EH (cell line): ENCODE results near the gene RANBP3.
"Not testable (repeated sequence)": the region's sequence is repeated elsewhere in the genome, so short reads cannot be mapped to it uniquely, and the experiment has no call there.

Experiments
- DNase-seq: peaks from one replicate; pipeline ENCODE4 v3.0.0-alpha.2; 2015; ENCODE audit warnings: low read depth

The RANBP3 gene, protein sequence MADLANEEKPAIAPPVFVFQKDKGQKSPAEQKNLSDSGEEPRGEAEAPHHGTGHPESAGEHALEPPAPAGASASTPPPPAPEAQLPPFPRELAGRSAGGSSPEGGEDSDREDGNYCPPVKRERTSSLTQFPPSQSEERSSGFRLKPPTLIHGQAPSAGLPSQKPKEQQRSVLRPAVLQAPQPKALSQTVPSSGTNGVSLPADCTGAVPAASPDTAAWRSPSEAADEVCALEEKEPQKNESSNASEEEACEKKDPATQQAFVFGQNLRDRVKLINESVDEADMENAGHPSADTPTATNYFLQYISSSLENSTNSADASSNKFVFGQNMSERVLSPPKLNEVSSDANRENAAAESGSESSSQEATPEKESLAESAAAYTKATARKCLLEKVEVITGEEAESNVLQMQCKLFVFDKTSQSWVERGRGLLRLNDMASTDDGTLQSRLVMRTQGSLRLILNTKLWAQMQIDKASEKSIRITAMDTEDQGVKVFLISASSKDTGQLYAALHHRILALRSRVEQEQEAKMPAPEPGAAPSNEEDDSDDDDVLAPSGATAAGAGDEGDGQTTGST

DNA sequence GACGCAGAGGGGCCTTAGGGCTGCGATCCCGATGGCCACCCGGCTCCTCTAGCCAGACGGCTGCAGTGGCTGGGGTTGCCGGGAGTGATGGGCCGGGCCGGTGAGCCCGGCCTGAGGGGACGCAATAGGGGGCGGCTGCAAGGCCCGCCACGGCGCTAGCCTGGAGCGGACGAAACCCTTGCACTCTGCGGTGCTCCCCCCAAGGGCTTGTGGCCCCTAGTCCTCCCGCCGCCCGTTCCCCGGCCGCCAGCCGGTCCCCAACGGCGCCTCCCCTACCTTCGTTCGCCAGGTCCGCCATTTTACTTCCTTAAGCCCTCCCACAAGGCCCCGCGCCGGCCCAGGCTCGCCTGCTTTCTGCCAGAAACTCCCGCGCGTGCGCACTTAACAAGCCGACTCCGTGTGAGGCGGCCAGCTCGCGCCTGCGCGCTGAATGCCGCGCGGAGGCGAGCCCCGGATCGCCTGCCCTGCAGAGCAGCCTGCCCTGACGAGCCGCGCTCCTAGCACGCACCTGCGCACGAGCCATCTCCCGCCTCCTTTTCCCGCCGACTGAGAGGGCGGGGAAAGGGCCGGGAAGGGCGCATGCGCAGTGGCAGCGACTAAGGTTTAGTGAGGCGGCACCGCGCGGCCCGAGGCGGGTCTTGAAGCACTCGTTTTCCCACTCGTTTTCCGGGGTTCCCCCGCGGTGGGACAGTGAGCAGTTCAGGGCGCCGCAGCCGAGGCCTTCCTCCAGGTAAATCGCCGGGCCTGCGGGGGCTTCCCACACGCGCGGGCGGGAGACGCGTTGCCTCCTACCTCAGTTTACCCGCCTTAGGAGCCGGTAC lies at the start of gene RANBP3:
TSS of gene RANBP3 (minus strand) at position 356 of the 821 bp plus-strand sequence. CDS start at position 298, 58 bp downstream.
- DNase-seq = peak; percentile 99

DNA sequence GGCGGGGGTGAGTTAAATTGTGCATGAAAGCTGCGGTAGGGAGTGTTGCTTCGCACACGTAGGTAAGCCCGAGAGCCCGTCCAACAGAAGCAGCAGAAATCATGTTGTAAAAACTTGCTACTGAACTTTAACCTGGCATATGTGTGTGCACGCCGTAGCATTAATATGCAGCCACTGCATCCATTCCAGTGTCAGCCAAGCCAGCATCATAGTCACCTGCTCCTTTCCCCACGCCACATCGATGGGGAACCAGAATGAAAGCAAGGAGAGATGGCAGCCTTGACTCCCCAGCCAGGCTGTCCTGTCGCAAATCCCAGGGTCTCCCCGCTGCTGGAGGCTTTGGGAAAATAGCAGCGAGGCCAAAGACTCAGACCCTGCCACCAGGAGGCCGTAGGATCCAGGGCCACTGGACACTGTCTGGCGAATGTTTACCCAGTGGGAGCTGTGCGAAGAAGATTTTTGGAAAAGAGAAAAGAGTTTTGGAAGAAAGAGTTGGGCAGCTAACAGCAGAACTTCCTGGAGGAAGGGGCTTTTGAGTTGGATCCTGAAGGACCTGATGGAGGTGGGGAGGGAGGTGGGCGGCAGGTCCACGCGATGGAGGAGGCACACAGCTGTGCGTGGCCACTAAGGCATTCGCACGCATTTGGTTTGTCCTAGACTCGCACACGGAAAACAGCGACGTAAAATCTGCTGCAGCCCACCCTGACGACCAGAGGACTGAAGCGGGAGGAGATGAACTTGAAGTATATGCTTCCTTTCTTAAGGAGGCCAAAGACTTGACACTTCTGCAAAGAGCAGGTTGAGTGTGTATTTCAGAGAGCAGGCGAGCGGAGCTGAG lies 48.7 kb upstream of the RANBP3 start:
- DNase-seq = no peak

DNA sequence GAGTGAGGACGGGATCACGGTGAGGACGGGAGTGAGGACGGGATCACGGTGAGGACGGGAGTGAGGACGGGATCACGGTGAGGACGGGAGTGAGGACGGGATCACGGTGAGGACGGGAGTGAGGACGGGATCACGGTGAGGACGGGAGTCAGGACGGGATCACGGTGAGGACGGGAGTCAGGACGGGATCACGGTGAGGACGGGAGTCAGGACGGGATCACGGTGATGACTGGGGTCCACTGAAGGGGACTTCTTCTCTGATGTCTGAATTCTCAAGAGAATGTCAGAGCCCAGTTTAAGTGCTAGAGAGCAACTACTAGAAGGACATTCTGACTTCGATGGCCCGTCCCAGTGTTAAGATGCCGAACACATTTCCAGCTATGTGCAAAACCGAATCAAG lies 46.8 kb upstream of the RANBP3 start:
- not testable (repeated sequence) for DNase-seq

DNA sequence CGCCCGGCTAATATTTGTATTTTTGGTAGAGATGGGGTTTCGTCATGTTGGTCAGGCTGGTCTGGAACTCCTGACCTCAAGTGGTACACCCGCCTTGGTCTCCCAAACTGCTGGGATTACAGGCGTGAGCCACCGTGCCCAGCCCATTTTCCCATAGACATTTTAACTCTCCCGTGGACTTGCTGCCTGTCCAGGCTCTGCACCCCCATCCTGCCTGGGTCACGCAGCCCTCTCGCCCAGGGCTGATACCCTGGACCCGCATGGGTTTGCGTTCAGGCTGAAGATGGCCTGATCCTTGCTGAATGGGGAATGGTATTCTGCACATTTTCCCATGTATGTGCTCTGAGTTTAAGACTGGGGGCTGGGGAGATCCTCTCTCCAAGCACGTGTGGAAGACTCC lies 46.0 kb upstream of the RANBP3 start:
- DNase-seq = no peak

DNA sequence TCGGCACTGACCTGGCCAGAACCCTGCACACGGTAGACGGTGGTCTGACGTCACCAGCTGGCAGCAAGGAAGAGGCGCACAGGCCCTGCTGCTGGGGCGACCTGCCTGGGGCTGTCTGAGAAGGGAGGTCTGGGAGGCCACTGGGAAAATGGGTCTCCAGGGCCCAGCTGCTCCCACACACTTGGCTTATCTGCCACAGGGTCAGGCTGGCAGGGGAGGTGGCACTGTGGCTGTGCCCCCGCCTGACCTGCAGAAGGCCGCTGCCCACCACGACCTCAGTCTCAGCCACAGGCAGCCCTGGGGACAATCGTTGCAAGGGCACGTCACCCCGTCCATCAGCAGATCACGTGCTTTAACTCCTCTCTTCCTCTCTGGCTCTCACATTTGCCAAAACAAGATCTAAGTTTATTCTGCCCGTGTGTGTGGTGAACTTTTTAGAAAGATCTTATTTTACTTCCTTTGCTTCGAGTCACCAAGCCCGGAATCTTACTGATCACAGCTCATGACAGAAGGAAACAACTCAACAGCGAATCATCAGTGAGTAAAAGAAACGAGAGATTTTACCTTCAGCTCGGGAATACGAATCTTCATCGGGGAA lies 45.2 kb upstream of the RANBP3 start:
- DNase-seq = peak; percentile 85

DNA sequence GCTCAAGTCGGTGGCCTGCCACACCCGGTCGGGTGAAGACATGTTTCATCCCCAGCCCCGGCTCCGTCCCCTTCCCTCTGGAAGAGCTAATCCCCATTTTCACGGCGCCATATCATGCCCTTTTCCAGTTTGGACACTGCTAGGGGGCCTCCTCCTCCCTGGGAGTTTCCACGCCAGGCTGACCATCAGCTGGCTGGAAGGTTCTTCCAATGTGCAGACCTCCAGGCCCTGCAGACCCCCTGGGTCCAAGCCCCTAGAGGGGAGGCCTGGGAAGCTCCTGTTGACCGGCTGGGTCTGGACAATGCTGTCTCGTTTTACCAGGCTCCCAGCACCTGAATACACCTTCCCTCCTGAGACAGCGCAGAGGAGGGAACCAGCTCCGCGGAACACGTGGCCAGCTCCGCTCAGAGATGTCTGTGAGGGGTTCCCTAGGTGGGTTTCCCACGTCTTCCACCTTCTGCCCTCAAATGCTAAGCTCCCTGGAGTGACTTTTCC lies 44.7 kb upstream of the RANBP3 start:
- no peak for DNase-seq

DNA sequence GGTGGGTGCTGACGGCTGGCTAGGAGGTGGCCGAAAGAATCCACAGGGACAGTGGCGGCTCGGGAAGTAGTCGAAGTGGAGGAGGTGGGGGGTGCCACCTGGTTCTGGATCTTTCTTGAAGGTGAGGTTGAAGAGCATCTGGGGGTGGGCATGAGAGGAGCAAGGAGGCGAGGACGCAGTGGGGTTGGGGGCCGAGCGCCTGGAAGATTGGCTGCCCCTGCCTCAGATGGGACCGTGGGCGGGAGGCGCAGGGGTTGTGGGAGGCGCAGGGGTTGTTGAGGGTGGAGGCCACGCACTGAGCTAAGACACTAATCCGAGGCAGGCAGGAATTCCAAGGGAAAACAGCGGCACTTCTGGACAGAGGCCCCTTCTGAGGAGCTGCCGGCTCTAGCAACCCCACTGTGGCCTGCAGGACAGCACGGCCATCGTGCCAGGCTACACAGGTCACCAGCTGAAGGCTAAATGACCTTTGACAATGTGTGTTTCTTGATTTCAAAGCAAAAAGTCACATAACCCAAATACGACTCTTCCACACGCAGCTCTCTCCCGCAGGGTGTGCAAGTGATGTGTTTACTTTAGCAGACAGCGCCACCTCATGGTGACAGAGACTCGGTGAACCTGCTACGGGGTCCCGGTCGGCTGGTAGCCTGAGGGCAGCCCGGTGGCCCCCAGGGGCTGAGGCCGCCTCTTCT lies 44.1 kb upstream of the RANBP3 start:
- peak; percentile 80 for DNase-seq

DNA sequence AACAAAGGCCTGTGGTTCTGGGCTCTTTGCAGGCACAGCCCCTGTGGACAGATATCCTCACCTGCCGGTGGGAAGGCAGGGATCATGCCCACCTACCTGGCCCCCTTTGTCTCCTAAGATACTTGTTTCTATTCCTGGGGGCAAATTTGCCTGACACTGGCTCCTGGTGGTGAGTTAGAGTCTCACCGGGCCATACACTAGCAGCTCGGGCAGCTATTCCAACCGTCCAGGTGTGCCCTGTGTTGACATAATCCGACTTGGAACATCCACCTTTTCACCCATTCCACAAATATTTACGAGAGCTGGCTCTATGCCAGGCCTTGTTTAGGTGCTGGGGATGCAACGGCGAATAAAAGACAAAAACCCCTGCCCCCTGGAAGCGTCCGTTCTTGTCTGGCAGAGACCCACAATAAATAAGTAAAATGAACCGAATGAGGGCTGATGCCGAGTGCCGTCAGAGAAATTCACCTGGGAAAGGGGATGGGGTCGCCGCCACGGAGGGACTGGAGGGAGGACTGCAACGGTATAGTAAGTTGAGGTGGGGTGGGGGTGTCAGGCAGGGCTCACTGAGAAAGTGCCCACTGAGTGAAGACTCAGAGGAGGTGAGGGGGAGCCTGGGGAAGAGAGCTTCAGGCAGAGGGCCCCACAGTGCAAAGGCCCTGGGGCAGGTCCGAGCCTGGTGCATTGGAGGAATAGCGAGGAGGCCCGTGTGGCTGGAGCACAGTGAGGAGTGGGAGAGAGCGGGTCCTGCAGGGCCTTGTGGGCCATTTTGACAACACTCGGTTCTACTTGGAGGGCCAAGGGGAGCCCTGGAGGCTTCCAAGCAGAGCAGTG lies 43.2 kb upstream of the RANBP3 start:
- DNase-seq = no peak

DNA sequence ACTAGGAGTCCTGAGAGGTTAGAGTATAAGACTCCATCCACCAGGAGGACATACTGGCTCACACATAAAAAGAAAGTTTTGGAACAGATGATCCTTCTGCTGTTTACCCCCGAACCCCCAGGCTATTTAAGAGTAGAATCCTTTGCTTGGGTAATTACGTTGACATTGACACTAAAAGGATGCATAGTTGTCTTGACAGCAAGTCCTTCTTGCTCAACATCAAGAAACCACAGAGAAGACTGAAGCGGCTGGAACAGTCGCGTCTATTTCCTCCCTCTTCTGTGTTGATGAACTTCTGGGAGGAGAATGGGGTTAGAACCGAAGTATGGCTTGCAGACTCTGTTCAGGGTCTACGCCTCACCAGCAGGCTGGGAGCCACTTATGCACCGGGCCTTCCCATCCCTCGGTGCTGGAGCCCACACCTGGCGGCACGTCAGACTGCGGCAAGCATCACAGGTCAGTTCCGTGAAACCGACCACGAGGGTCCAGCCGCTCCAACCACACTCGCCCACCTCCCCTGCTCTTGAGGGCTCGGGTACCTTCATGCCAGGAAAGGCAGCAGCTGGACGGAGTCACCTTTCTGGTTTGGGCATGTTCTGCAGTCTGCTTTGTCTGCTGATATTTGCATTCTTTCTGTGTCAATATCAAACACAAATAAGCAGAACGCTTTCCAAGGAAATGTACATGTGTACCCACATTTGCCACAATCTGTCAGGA lies 42.4 kb upstream of the RANBP3 start:
- peak; percentile 34 for DNase-seq

DNA sequence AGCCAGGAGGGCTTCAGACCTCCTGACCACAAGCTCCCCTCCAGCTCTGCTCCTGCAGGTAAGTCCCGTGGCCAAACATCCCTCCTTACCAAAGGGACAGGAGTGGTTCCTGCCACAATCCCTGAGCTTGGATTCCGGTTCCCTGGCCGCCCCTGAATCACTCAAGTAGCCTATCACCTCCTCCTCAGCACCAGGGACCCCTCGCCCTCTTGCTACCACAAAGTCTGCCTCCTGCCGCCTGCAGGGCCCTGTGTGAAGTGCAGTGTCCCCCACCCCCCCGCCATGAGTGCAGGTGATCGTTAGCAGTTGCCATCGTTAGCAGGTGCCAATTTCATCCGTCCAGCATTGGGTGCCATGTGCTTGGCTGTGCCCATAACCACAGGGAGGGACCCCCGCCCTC lies 40.8 kb upstream of the RANBP3 start:
- DNase-seq = no peak

DNA sequence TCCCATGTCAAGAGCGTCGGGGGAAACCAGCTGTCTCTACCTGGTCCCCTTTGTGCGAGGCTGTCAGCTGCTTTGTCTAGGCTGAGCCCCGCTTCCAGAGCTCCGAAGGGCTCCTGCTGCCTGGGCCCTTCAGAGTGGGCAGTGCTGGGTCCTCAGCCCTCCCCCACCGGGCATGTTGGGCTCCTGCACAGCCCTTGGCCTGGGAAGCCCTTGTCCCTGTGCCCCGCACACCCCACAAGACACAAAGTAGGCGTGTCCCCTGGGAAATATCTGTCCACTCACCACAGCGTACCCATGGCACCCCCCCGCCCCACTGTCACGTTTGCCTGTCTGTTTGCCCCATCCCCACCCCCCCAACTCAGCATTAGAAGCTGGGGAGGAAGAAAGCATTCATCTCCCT lies 39.6 kb upstream of the RANBP3 start:
- DNase-seq = no peak

DNA sequence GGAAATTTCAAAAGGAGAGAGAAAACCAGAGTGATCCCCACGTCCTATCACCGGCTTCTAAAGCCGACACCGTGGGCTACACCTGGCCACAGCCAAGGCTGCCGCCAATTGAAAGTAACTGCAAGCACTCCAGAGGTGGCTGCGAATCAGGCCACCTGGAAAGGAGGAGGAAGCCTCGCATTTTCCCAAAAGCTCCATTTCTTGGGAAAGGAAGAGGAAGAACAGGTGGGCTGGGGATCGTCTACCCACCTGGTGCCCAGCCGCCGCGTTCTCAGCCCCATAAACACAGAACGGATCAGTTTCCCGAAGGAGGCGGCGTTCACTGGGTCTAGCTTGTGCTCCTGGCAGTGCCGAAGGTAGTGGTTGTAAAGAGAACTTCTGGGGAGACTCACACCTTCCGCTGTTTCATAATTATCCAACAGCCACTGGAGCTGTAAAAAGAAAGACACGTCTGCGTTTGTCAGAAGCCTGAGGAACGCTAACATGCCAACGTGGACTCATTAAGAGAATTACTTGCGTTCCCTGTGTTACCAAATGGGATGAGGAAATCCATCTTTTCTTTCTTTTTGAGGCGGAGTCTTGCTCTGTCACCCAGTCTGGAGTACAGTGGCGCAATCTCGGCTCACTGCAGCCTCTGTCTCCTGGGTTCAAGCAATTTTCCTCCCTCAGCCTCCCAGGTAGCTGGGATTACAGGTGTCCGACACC lies 38.1 kb upstream of the RANBP3 start:
- DNase-seq = no peak

DNA sequence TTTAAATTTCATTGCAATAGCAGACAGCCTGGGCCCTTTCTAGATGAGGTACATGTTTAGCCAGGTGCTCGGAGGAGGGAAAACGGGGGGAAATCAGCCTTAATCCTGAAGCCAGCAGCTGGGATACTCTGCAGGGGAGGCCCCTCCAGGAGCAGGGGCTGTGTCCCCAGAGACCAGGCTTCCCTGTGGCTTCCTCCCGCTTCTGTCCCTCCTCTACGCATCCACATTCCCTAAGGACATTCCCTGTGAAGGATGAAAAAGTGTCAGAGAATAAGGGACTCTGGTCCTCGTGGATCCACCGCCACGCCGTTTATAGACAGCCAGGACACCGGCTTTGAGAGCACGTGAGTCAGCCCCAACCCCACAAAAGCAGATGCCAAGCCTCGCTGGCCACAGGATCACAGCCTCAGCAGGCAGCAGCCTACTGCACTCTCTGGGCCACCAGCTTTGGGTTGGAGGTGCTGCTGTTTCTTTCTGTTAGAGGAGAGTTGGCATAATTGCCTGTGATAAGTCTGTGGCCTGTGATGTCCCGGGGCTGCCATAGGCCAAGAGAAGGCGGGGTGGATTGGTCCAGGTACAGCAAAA lies 36.7 kb upstream of the RANBP3 start:
- DNase-seq = no peak

DNA sequence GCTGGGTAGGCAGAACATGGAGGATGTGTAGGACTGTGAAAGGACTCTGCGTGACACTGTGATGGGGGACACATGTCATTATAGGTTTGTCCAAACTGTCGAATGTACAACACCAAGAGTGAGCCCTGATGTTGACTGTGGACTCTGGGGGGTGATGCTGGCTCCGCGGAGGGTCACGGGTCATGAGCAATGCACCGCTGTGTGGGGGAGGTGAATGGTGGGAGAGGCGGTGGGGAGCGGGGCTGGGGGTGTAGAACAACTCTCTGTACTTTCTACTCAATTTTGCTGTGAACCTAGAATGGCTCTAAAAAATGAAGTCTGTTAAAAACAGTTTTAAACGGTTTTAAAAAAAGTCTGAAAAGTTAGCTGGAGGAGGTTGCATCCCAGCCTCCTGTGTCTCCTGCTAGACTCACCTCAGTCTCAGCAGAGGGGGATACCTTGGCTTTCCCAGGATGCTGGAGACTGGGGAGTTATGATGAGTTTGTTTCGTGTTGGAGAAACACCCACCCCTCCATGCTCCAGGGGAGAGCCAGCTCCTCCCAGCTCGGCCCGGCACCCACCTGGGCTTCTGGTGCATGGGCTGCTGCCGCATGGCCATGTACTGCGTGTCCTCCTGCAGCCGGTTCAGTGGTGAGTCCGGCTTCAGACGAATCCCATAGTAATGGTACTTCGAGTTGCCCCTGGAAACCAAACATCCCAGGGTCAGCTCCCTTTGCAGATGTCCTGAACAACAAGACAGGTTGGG lies 34.7 kb upstream of the RANBP3 start:
- no peak for DNase-seq

DNA sequence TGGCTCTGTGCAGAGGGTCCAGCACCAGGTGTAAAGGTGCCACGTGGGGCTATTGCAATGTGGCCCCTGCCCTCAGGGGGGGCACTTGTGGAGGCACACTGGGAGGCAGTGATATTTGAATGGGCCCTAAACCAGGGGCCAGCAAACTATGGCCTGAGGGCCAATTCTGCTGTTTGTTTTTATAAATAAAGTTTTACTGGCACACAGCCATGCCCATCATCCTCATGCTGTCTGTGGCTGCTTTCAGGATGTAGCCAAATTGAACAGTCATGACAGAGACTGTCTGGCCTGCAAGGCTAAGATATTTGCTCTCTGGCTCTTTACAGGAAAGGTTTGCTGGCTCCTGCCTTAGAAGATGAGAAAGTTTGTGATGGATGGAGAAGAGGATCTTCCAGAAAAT lies 33.9 kb upstream of the RANBP3 start:
- DNase-seq = peak; percentile 41

DNA sequence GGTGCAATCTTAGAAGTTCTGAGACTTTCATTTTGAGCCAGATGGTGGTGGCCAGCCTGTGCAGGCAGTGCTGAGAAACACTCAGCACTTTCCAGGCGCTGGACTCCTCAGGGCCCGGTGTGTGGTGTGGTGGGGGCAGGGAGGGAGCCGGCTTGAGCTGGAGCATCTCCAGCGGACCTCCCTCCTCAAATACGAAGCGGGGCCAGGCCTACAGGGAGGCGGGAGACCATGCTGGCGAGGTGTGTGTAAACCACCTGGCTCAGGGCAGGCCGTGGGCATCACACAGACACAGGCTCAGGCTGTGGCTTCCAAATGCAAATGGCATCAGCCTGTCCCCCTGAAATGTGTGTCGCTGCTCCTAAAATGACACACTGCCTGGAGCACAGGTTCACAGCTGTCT lies 33.3 kb upstream of the RANBP3 start:
- DNase-seq = no peak

DNA sequence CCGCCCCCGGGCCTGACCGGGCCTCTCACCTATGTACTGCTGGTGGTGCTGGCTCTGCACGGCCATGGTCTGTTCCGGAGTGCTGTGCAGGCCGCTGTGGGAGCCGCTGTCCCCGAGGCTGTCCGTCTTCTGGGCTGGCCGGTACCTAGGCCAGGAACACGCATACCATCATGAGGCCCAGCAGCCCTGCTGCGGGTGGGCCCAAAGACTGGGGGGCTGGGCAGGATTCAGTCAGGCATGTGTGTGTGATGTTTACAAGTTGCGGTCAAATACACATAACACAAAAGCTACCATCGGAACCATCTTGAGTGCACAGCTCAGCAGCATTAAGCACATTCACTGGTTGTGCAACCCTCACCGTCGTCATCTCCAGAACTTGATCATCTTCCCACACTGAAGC lies 32.2 kb upstream of the RANBP3 start:
- no peak for DNase-seq
